ENCODE data around the gene TSG101.

DNA sequence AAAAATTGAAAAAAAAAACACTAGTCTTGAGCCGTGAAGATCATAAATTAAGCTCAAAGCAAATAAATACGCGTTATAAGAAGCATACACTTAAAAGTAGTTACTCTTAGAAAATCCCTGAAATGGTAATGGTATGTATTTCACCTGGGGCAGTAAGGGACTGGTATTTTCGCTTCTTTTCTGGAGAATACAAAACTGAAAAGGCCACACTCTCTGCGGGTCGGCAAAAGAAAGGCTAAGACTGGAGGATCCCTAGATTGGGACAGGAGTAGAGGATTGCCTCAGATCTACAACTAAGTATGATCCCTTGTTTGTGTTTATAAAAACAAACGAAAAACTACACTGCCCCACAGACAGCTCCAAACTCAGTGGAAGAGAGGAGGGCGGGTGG, 617 bp downstream of the TSG101 start:
- no peak for TF ChIP-seq SIN3A (IDR thresholded peaks at IDR 0.05; ENCODE audit: borderline replicate concordance, insufficient read depth, low read length)
- no peak for TF ChIP-seq TAF1 (IDR thresholded peaks at IDR 0.05; ENCODE audit: borderline replicate concordance, insufficient read depth, low read length)
- TF ChIP-seq POLR2AphosphoS5 (IDR thresholded peaks at IDR 0.05; ENCODE audit: low read depth, low read length): no peak
- TF ChIP-seq, protein P1, sequence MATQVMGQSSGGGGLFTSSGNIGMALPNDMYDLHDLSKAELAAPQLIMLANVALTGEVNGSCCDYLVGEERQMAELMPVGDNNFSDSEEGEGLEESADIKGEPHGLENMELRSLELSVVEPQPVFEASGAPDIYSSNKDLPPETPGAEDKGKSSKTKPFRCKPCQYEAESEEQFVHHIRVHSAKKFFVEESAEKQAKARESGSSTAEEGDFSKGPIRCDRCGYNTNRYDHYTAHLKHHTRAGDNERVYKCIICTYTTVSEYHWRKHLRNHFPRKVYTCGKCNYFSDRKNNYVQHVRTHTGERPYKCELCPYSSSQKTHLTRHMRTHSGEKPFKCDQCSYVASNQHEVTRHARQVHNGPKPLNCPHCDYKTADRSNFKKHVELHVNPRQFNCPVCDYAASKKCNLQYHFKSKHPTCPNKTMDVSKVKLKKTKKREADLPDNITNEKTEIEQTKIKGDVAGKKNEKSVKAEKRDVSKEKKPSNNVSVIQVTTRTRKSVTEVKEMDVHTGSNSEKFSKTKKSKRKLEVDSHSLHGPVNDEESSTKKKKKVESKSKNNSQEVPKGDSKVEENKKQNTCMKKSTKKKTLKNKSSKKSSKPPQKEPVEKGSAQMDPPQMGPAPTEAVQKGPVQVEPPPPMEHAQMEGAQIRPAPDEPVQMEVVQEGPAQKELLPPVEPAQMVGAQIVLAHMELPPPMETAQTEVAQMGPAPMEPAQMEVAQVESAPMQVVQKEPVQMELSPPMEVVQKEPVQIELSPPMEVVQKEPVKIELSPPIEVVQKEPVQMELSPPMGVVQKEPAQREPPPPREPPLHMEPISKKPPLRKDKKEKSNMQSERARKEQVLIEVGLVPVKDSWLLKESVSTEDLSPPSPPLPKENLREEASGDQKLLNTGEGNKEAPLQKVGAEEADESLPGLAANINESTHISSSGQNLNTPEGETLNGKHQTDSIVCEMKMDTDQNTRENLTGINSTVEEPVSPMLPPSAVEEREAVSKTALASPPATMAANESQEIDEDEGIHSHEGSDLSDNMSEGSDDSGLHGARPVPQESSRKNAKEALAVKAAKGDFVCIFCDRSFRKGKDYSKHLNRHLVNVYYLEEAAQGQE (IDR thresholded peaks at IDR 0.05; ENCODE audit: insufficient read depth in 1 of 2, low read depth in 2 of 2, low read length in 2 of 2): no peak
